Stomach (tissue), 4 donors: Measurements from ENCODE around the gene TDRD3.

Experiments used
- EP300 ChIP-seq: sonication (generic); formaldehyde crosslinking; IDR thresholded peaks from one replicate; pipeline ENCODE4 v1.6.1; 2017; ENCODE audit warnings: antibody characterized with exemption
- POLR2A ChIP-seq, 4 donors: fragments of 450-650 bp; IDR thresholded peaks; one replicate each; pipeline ENCODE4 v1.6.1; 2016; ENCODE audit warnings: antibody characterized with exemption in 4 of 4, control low read depth in 2 of 4, mild to moderate bottlenecking in 1 of 4, moderate library complexity in 1 of 4
- POLR2AphosphoS5 ChIP-seq, 3 donors: sonication (generic); formaldehyde crosslinking; IDR thresholded peaks; one replicate each; pipeline ENCODE4 v1.6.1; 2016; ENCODE audit warnings: antibody characterized with exemption in 3 of 3
- TF ChIP-seq, protein P1 (sequence below), 7 experiments: fragments of 450-650 bp in 4 of 7; fragments of 200-600 bp in 3 of 7; sonication (generic) in 3 of 7; IDR thresholded peaks; one replicate each; pipeline ENCODE4 v1.5.1; 2016 to 2019; ENCODE audit warnings: antibody characterized with exemption in 7 of 7, control low read depth in 2 of 7, mild to moderate bottlenecking in 1 of 7

GRCh38 chr13:60467098-60467497 is 70.1 kb downstream of the TDRD3 start:
- TF ChIP-seq, protein P1, sequence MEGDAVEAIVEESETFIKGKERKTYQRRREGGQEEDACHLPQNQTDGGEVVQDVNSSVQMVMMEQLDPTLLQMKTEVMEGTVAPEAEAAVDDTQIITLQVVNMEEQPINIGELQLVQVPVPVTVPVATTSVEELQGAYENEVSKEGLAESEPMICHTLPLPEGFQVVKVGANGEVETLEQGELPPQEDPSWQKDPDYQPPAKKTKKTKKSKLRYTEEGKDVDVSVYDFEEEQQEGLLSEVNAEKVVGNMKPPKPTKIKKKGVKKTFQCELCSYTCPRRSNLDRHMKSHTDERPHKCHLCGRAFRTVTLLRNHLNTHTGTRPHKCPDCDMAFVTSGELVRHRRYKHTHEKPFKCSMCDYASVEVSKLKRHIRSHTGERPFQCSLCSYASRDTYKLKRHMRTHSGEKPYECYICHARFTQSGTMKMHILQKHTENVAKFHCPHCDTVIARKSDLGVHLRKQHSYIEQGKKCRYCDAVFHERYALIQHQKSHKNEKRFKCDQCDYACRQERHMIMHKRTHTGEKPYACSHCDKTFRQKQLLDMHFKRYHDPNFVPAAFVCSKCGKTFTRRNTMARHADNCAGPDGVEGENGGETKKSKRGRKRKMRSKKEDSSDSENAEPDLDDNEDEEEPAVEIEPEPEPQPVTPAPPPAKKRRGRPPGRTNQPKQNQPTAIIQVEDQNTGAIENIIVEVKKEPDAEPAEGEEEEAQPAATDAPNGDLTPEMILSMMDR (IDR thresholded peaks at IDR 0.05) = no peak
- no peak for TF ChIP-seq POLR2A (IDR thresholded peaks at IDR 0.05)
- TF ChIP-seq POLR2AphosphoS5 (IDR thresholded peaks at IDR 0.05) = no peak
- TF ChIP-seq EP300 = no peak
